HG03521 (cell line): ENCODE data around the gene MAPK8IP1.

Source experiments
- ATAC-seq: cut with Tn5 transposase; IDR thresholded peaks from one replicate; pipeline ENCODE4 v1.9.1; 2021; ENCODE audit warnings: mild to moderate bottlenecking, moderate library complexity; ENCODE audit not compliant: unreplicated experiment

Gene MAPK8IP1

DNA sequence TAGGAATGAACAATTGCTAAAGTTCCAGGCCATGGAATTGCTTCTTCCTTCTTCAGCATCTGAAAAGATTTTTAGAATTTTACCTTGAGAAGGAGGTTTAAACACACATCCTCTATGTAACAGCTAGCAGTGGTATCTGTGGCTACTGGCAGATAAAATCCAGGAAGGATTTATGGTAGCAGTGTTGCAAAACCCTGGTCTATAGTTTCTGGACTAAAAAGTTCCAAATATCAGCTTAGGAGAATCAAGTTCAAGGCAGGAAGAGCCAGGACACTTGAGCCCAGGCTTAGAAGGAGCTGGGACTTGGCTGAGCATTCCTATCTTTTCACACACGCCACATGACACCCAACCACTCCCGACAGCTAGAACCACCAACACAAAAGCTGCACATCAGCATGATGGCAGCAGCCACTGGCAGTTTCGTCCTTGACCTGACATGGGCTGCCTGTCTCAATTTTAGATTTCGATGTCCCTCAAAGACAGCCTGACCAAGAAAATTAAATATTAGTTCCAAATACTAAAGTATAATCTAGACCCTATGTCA, 51.1 kb downstream of the MAPK8IP1 start:
- no peak for ATAC-seq

DNA sequence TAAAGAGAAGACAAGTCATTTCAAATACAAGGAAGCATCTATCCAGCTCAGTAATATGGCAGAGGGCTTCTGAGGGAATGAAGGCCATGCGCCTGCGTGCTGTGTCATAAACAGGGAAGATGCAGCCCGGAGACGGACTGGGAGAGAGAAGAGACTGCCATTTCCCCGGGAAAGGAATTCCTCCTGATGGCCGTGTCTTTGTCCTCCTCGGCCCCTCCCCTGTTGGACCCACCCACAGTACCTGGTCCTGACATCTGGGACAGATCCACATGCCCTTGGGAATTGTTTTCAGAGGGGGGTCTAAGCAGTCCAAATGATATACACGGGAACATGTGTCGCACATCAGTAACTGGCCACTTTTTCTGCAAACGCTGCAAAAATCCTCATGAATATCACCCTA, 52.5 kb downstream of the MAPK8IP1 start:
- ATAC-seq = no peak

DNA sequence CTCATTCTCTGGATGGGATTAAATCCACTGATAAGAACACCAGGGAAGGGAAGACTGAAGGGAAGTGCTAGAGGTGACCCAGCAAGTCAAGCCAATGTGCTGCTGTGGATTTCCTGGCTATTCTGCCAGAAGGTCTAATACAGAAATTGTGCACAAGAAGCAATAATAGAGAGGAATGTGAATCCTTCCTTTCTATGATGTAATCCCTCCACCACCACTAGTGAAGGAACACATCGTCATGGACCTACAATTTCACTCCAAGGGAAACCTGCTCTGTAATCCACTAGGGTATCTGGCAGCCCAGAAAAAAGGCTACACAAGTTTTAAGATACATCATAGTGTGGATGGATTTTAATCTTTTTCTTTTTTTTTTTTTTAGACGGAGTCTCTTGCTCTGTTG, 54.4 kb downstream of the MAPK8IP1 start:
- no peak for ATAC-seq

DNA sequence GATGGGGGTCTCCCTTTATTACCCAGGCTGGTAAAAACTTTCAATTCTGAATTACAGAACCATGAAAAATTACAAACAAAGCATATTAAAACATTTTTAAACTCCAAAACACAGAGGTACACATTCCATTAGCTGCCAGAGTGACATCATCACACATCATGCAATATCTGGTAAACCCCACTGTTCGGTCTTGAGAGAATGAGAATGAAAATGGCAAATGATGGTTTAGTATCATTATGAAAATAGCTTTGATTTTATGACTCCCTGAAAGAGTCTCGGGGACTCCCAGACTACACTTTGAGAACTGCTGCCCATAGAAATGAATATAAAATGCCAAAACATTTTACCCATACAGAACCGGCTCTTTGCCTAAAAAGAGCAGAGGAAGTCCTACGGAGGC, 55.8 kb downstream of the MAPK8IP1 start:
- ATAC-seq = no peak

DNA sequence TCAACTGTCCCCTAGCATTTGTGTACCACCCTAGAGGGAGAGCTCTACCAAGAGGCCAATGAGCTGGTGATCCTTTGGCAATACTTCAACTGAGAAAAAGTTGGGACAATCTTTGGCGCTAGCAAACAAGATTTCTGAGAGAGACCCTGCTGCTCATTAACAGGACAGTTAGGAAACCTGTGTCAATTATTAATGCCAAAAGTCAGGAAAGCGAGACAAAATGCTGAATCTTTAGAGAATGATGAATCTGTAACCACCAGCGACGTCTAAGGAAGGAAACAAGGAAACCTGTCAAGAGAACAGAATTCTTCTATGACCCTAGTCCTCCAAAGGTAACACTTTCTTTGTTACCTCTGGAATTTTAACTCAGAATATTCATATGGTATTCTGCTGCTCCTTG, 56.9 kb downstream of the MAPK8IP1 start:
- ATAC-seq = no peak

DNA sequence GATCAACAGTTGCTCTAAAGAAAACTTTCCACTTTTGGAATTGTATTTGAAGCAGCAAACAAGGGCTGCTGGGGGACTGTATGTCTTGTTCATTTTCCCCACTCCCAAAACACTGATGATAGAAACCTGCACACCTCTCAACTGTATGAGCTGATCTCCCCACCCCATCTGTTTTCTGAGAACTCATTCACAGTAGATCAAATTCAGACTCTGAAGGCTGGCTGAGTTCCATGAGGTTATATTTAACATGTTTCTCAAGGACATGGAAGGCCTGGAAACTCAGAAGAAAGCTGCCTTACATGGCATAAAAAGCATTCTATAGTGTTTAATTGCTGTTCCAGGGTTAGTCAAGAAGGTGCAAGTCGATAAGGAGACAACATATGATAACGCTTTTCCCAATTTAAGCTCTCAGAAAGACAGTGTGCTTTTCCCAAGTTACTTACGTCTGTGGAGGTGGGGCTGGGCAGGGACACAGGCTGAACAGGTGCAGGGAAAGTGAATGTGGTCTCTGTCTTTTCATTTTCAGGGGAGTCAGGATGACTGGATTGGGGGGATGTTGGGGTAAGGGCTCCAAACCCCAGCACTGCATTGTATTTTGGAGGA, 60.0 kb downstream of the MAPK8IP1 start:
- no peak for ATAC-seq

DNA sequence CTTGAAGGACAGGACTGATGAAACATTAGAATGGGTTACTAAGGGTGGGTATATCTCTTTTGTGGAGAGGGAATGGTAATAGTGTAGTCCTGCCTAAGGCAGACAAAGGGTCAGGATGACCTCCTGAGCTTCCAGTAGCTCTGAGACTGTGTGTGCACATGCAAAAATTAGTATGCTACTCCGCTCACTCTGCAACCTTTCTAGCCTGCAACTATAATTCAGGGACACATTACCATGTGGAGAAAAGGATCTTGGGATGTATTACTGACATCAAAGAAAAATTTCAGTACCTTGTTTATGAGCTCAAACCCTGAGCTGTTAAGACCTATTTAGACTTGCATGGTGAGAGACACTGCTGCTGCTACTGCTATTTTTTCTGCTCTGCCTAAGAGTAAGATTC, 62.4 kb downstream of the MAPK8IP1 start:
- ATAC-seq = no peak

DNA sequence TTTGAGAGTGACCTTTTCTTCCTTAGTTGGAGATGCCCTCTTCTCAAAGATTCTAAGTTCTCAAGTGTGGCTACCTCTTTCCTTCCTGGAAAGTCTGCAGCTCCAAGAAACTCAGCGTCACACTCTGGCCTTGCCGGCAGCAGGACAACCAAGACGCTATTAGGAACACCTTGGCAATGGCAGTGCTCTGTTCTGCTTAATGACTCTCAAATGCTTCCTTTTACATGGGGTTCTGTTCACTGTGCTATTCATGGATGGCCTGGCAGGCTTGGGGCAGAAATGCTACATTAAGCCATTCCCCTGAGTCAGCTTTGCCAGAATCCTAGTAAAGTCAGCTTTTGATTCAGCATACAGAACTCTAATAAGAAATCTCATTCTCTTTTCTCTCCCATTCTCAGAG, 62.9 kb downstream of the MAPK8IP1 start:
- ATAC-seq = no peak

DNA sequence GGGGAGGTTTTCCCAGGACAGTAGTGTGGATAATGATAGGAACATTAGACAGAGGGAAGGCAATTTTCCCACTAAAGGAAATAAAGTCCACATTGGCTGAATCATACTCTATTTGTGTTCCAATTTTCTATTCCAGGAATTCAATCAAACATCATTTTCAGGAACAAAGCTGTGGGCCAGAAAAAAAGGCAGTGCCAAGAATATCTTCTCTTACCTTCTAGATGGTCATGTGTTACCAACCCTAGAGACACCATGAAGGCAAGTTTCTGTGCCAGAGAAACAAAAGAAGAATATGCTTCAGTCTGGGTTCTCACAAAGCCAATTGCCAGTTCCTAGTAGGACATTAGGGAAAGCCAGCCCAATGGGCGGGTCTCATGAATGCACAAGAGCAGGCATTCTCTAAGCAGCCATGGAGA, 64.5 kb downstream of the MAPK8IP1 start:
- ATAC-seq = no peak
